RWPE2 (cell line): ENCODE measurements around the gene KCNMA1.

Source experiments
- ATAC-seq: fragments of 200-7000 bp; cut with Tn5 transposase; 3 replicates; pipeline ENCODE4 v1.9.1; 2021; ENCODE audit warnings: low read depth
- DNase-seq: peaks from one replicate; pipeline ENCODE4 v3.0.0-alpha.2; 2020; ENCODE audit warnings: low spot score
- H3K27ac ChIP-seq: fragments of 450-650 bp; 2 replicates; pipeline ENCODE4 v1.5.1; 2017; ENCODE audit warnings: mild to moderate bottlenecking; ENCODE audit not compliant: poor library complexity, severe bottlenecking
- H3K27me3 ChIP-seq: fragments of 250-450 bp; sonication (Bioruptor Pico); 2 replicates; pipeline ENCODE4 v1.5.1; 2021; ENCODE audit warnings: mild to moderate bottlenecking, moderate library complexity; ENCODE audit not compliant: insufficient read depth, poor library complexity, severe bottlenecking
- H3K36me3 ChIP-seq: fragments of 250-450 bp; sonication (Bioruptor Pico); 2 replicates; pipeline ENCODE4 v1.5.1; 2020; ENCODE audit warnings: low read depth, mild to moderate bottlenecking, moderate library complexity
- H3K4me1 ChIP-seq: fragments of 250-450 bp; sonication (Bioruptor Pico); 2 replicates; pipeline ENCODE4 v1.5.1; 2021; ENCODE audit warnings: mild to moderate bottlenecking, moderate library complexity; ENCODE audit not compliant: insufficient read depth, poor library complexity, severe bottlenecking
- H3K4me3 ChIP-seq: fragments of 250-450 bp; sonication (Bioruptor Pico); 2 replicates; pipeline ENCODE4 v1.5.1; 2021; ENCODE audit warnings: mild to moderate bottlenecking, moderate library complexity; ENCODE audit not compliant: severe bottlenecking
- H3K9me3 ChIP-seq: fragments of 250-450 bp; sonication (Bioruptor Pico); 2 replicates; pipeline ENCODE4 v1.5.1; 2021; ENCODE audit warnings: mild to moderate bottlenecking, moderate library complexity; ENCODE audit not compliant: severe bottlenecking
- TF ChIP-seq, protein P1 (sequence below): fragments of 450-650 bp; IDR thresholded peaks from one replicate; pipeline ENCODE4 v1.5.1; 2017; ENCODE audit warnings: mild to moderate bottlenecking, moderate library complexity; ENCODE audit not compliant: poor library complexity, severe bottlenecking

KCNMA1 gene

GRCh38 chr10:77282163-77282562 lies 355.4 kb downstream of the KCNMA1 start:
- H3K4me1 ChIP-seq: peaks cover 14% of the 10 kb centered on the region
- DNase-seq (no peak), ATAC-seq (no peak)

DNA sequence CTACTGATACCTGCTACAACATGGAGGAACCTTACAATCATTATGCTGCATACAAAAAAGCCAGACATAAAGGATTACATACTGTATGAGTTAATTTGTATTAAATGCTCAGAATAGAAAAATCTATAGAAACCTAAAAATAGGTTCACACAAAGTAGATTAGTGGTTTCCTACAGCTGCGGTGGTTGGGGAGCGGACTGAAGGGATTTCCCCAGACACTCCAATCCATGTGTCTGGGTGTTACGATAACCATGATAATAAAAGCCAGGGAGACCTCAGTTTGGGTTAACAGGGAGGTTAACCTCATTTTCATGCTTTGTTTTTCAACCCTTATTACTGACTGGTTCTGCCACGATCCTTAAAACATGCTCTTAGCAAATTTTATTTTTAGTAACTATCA lies 355.9 kb downstream of the KCNMA1 start:
- no peak overlapping the region for H3K27ac ChIP-seq
- peaks cover 14% of the 10 kb centered on the region for H3K4me1 ChIP-seq
- no peaks in the 10 kb centered on the region for H3K36me3 ChIP-seq
- TF ChIP-seq, protein P1, sequence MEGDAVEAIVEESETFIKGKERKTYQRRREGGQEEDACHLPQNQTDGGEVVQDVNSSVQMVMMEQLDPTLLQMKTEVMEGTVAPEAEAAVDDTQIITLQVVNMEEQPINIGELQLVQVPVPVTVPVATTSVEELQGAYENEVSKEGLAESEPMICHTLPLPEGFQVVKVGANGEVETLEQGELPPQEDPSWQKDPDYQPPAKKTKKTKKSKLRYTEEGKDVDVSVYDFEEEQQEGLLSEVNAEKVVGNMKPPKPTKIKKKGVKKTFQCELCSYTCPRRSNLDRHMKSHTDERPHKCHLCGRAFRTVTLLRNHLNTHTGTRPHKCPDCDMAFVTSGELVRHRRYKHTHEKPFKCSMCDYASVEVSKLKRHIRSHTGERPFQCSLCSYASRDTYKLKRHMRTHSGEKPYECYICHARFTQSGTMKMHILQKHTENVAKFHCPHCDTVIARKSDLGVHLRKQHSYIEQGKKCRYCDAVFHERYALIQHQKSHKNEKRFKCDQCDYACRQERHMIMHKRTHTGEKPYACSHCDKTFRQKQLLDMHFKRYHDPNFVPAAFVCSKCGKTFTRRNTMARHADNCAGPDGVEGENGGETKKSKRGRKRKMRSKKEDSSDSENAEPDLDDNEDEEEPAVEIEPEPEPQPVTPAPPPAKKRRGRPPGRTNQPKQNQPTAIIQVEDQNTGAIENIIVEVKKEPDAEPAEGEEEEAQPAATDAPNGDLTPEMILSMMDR: no peak
- H3K27me3 ChIP-seq: no peaks in the 10 kb centered on the region
- H3K4me3 ChIP-seq: no peak overlapping the region
- no peaks in the 10 kb centered on the region for H3K9me3 ChIP-seq
- ATAC-seq (no peak), DNase-seq (no peak)

More at GRCh38 chr10:77282163-77282562, 355.4 kb downstream of the KCNMA1 start:
- Histone ChIP-seq H3K4me3 (no peak overlapping the region), H3K27me3 (no peaks in the 10 kb centered on the region), H3K9me3 (no peaks in the 10 kb centered on the region), H3K36me3 (no peaks in the 10 kb centered on the region), H3K27ac (no peak overlapping the region)
- TF ChIP-seq, protein P1: no peak

DNA sequence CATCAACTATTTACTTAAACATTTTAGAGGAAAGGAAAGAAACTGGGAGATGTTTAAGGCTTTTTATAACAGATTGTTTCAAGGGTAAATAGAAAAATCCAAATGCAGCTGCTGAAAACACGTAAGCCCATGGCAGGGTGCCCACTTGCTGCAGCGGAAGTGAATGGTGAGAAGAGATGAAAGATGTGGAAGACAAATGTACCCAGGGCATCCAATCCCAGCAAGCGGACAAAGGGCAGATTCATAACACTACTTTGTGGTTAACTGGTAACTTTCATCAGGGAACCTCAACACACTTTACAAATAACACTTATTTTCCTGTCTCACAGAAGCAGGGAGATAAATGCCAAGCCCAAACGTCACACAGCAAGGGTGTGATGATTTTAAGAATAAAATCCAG lies 358.4 kb downstream of the KCNMA1 start:
- no peak for DNase-seq
- no peak overlapping the region for H3K4me3 ChIP-seq
- TF ChIP-seq, protein P1: no peak
- no peak overlapping the region for H3K27ac ChIP-seq
- peaks cover 4% of the 10 kb centered on the region for H3K4me1 ChIP-seq
- no peaks in the 10 kb centered on the region for H3K9me3 ChIP-seq
- no peaks in the 10 kb centered on the region for H3K36me3 ChIP-seq
- no peak for ATAC-seq
- H3K27me3 ChIP-seq: no peaks in the 10 kb centered on the region

DNA sequence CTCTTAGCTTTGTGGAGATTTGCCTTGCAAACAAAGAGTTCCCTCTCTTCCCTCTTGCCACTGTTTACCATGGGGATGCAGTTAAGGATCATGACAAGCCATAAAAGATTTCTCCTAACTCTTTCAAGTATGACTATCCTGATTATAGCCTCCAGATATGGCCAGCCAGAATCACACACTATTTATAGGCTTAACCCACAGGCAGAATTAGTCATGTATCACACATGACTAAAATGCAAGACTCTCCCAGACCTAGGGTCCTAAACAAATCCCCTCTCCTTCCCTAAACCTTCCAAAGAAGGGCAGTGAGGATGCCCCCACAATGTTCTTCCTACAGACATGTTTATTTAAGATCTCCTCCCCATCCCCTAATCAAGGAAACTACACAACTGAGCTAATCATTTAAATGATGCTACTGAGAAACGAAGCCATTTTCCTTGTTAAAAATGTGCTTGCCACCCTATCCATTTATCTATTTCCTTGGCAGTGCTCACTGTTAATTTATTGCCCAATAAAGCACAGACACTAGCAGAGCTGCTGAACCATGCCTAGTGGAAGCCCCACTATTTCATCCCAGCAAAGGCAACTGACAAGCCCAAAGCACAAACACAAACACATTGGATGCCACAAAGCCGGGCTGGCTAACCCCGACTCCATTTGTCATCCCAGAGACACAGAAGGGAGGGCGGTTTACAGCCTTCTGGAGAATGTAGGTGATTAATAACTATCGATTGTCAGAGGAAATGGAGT lies 363.4 kb downstream of the KCNMA1 start:
- H3K4me3 ChIP-seq: no peak overlapping the region
- H3K27me3 ChIP-seq: no peaks in the 10 kb centered on the region
- H3K4me1 ChIP-seq: peaks cover 16% of the 10 kb centered on the region
- DNase-seq (no peak), ATAC-seq (peak; percentile 96)
- TF ChIP-seq, protein P1: no peak
- H3K27ac ChIP-seq: peak overlapping the region; percentile 68
- no peaks in the 10 kb centered on the region for H3K9me3 ChIP-seq
- H3K36me3 ChIP-seq: no peaks in the 10 kb centered on the region

DNA sequence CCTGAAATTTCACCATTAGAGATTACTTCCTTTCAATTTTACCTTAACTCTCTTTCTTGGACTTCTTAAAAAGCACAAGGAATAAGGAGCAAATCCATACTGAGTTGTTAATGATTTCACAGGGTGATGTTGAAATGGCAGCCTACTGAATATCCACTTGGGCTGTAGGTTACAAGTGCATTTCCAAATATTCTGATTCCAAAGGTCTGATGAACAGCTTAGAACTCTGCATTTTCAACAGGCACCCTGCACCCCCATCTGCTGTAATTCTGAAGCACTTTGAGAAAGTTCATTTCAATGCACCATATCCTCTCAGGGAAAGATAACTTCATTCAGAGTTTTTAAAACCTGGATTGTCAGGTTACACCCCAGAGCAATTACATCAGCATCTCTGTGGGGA lies 368.4 kb downstream of the KCNMA1 start:
- DNase-seq: no peak
- Histone ChIP-seq H3K36me3 (no peaks in the 10 kb centered on the region), H3K27ac (no peak overlapping the region), H3K4me1 (peaks cover 11% of the 10 kb centered on the region), H3K4me3 (no peak overlapping the region), H3K27me3 (no peaks in the 10 kb centered on the region), H3K9me3 (no peaks in the 10 kb centered on the region)
- no peak for ATAC-seq
- TF ChIP-seq, protein P1: no peak
